VCaP (cell line): ENCODE measurements around the gene PRDM16.

ENCODE experiments used
- H3K27ac ChIP-seq: fragments of 450-650 bp; 2 replicates; pipeline ENCODE4 v1.5.1; 2017
- TF ChIP-seq, protein P1 (sequence below): fragments of 450-650 bp; conservative IDR thresholded peaks from 2 replicates; pipeline ENCODE4 v1.5.1; 2017; ENCODE audit warnings: mild to moderate bottlenecking, moderate library complexity

Gene PRDM16

DNA sequence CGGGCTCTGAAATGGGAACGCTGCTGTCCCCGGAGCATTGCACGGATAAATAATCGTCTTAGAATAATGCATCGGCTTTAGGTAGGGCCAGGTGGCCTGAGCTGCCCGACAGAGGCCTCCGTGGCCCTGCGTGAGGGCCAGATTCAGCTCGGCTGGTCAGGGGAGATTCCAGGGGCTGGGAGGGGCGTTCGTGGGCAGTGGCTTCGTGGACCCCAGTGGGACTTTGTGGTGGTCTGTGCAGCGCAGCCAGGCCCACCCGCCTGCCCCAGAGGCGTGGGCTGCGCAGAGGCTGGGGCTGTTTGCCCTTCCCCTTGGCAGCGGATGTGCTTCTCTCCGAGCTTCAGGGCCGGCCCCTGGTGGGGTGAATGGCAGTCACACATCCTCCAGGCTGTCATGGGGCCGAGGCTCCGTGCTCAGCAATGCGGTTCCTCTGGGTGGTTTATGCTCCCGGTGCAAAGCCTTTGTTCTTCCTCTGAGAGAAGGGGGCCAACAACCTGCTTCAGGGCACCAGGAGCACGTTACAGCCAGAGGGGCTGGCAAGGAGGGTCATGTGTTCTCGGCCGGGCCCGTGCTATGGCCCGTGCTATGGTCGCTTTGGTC is 104.5 kb downstream of the PRDM16 start:
- TF ChIP-seq, protein P1, sequence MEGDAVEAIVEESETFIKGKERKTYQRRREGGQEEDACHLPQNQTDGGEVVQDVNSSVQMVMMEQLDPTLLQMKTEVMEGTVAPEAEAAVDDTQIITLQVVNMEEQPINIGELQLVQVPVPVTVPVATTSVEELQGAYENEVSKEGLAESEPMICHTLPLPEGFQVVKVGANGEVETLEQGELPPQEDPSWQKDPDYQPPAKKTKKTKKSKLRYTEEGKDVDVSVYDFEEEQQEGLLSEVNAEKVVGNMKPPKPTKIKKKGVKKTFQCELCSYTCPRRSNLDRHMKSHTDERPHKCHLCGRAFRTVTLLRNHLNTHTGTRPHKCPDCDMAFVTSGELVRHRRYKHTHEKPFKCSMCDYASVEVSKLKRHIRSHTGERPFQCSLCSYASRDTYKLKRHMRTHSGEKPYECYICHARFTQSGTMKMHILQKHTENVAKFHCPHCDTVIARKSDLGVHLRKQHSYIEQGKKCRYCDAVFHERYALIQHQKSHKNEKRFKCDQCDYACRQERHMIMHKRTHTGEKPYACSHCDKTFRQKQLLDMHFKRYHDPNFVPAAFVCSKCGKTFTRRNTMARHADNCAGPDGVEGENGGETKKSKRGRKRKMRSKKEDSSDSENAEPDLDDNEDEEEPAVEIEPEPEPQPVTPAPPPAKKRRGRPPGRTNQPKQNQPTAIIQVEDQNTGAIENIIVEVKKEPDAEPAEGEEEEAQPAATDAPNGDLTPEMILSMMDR, result no peak
- H3K27ac ChIP-seq, result no peak overlapping the region

DNA sequence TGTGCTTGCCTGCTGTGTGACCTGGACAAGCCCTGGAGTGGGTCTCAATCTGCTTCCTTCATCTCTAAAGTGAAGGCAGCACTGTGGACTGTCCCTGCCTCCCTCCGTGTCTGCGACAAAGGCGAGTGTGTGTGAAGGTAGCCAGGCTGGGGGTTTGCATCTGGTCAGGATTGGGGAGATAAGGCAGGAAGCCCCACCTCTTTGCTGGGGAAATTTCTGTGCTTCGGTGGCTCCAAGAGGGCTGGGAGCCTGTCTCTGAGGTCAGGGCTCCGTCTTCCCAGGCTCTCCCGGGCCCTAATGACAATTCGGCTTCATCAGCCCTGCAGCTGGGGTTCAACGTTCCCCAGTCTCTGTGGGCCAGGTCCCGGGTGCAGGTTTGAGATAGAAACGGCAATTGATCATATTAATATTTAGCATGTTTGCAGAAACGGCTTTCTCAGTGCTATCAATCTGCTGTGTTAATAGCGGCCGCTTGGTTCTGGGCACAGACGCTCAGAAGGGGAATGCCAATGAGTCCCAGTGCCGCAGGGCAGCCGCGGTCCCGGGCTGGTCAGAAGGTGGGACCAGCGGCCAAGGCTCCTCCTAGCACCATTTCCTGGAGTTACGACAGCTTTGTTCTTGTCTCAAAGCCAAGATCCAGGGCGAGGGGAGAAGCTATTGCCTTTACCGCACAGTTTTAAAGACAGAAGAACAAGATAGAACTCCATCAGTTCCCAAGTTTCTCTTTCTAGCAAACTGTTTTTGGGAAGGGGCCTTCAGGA is 105.7 kb downstream of the PRDM16 start:
- peak overlapping the region; percentile 38 for H3K27ac ChIP-seq
- TF ChIP-seq, protein P1, result no peak; the same call in 1 of the 2 replicates

DNA sequence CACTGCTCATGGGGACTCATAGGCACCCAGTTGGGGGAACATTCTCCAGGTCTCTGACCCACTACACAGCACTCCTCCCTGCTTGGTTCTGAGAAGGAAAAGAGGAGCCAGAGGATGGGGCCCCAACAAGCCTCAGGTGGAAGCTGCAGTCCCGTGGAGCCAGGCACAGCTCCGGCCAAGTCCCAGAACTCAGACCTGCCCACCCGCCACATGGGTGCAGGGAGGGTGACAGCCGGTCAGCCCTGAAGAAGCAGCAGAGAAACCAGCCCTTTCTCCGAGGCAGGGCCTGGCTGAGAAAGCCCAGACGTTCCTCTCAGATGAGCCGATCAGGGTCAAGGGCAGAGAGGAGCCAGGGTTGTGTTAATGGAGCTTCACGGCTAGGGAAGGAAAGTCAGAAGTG is 106.5 kb downstream of the PRDM16 start:
- TF ChIP-seq, protein P1, result no peak
- H3K27ac ChIP-seq, result peak overlapping the region; percentile 38

DNA sequence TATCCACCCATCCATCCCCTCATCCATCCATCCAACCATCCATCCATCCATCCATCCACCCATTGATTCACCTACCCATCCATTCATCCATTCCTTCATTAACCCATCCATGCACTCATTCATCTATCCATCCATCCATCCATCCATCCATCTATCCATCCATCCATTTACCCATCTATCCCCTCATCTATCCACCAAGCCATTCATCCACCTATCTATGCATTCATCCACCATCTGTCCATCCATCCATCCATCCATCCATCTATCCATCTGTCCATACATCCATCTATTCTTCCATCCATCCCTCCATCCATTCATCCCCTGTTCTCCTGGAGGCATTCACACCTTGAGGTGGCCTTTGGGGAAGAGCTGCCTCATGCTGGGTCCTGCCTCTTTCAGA is 107.0 kb downstream of the PRDM16 start:
- no peak overlapping the region for H3K27ac ChIP-seq
- TF ChIP-seq, protein P1, result no peak

DNA sequence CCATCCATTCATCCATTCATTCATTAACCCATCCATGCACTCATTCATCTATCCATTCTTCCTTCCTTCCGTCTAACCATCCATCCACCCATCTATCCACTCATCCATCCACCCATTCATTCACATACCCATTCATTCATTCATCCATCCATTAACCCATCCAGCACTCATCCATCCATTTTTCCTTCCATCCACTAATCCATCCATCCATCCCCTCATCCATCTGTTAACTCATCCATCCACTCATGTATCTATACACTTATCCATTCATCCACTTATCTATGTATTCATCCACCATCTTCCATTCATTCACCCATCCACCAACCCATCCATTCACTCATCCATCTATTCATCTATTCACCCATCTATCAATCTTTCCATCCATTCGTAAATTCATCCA is 107.8 kb downstream of the PRDM16 start:
- TF ChIP-seq, protein P1, result no peak
- no peak overlapping the region for H3K27ac ChIP-seq

DNA sequence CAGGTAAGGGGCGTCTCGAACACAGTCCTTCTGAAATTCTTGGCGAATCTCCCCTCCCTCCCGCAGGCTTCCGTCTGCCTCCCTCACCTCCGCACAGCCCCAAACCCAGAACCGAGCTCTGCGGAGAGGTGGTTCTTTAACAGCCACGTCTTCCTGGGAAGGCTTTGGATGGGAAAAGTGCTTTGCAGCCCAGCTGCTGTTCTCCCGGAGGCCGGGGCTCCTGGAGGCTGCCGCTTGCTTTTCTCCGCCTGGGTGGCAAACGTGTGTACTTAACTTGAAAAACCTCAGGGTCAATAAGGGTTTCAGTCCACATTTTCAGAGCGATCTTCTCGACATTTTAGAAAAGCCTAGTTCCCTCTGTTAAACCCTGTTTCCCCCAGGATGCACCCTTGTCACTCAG is 109.3 kb downstream of the PRDM16 start:
- no peak overlapping the region for H3K27ac ChIP-seq
- TF ChIP-seq, protein P1, result no peak

DNA sequence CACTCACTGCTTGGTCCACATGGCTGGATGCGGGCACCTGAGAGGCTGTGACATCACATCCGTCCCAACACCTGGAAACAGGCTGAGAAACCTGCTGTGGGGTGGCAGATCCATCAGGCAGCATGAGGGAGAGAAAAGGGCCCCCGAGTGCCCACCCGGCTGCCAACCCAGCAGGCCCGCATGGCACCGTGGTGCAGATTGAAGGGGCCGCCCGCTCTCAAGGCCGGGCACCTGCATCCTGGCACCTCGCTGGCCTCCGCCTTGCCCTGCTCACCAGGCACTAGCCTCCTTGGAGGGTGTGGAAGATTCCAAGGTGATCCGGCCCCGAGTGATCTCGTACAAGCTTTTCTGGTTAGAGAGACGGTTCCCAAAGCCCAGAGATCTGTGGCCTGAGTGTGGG is 110.5 kb downstream of the PRDM16 start:
- H3K27ac ChIP-seq, result no peak overlapping the region
- TF ChIP-seq, protein P1, result no peak
